ENCODE measurements around the gene CDCA3.

GRCh38 chr12:6823182-6824084, 27.7 kb downstream of the CDCA3 start:
- TF ChIP-seq CTCF (IDR thresholded peaks at IDR 0.05) (no peak), EZH2 (IDR thresholded peaks at IDR 0.05; ENCODE audit: borderline replicate concordance, insufficient read depth, low read depth, low read length, poor library complexity, severe bottlenecking) (no peak)

Measured in B cell (primary cell).